Upper lobe of left lung (tissue), 4 donors: Measurements from ENCODE around the gene AGBL4.

Experiments used
- CTCF ChIP-seq, 6 experiments: fragments of 450-650 bp in 4 of 6; fragments of 200-600 bp in 2 of 6; sonication (generic) in 2 of 6; IDR thresholded peaks; one replicate each; pipeline ENCODE4 v1.5.1; 2016 to 2019; ENCODE audit warnings: antibody characterized with exemption in 6 of 6
- POLR2AphosphoS5 ChIP-seq, 2 donors: sonication (generic); formaldehyde crosslinking; IDR thresholded peaks; one replicate each; pipeline ENCODE4 v1.5.1; 2017; ENCODE audit warnings: antibody characterized with exemption in 2 of 2

GRCh38 chr1:48967318-48967717 is 1056.4 kb downstream of the AGBL4 start:
- TF ChIP-seq POLR2AphosphoS5 (IDR thresholded peaks at IDR 0.05), result no peak
- TF ChIP-seq CTCF (IDR thresholded peaks at IDR 0.05), result no peak
